Body of pancreas (tissue), 4 donors: Measurements from ENCODE around the gene GTF3C5.

Source experiments
- POLR2A ChIP-seq, 3 donors: fragments of 450-650 bp; IDR thresholded peaks; one replicate each; pipeline ENCODE4 v1.6.1; 2016; ENCODE audit warnings: antibody characterized with exemption in 3 of 3, mild to moderate bottlenecking in 2 of 3
- TF ChIP-seq, protein P1 (sequence below), 7 experiments: fragments of 450-650 bp in 4 of 7; fragments of 200-600 bp in 3 of 7; sonication (generic) in 3 of 7; IDR thresholded peaks; one replicate each; pipeline ENCODE4 v1.5.1; 2016 to 2019; ENCODE audit warnings: antibody characterized with exemption in 7 of 7

DNA sequence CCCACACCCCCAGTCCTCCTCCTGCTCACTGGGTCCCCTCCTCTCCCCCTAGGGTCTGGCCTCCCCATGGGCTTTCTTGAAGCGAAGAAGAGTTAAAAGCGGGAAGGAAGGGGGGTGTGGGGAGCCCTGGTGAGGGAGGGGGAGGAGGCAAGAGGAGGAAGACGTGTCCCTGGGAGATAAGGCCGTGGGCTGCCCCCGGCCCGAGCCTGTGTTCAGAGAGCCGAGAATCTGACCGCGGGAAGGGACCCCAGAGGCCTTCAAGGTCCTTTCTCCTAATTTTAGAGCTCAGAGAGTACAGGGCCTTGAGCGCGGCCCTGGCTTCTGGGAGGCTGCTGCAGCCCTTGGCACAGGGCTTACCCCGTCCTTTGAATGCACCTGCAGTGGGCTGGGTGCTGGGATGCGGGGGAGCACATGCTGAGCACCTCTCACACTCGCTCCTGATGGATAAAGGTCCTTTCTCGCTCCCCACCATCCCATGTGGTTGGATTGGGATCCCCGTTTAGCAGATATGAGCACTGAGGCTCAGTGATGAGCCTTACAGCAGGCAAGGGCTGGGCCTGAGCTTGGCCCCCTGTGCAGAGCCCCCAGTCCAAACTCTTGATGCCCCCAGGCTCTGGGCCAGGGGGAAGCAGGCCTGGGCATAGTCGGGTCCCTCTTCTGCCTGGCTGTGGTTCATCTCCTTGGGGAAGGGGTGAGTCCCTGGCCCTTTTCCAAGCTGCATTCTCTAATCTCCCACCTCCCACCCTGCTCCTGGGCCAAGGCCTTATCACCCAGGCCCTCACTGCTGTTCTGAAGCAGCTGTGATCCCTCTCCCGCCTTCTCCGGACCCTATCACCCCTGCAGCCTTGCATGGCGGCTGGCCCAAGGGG is 46.4 kb upstream of the GTF3C5 start:
- TF ChIP-seq, protein P1, sequence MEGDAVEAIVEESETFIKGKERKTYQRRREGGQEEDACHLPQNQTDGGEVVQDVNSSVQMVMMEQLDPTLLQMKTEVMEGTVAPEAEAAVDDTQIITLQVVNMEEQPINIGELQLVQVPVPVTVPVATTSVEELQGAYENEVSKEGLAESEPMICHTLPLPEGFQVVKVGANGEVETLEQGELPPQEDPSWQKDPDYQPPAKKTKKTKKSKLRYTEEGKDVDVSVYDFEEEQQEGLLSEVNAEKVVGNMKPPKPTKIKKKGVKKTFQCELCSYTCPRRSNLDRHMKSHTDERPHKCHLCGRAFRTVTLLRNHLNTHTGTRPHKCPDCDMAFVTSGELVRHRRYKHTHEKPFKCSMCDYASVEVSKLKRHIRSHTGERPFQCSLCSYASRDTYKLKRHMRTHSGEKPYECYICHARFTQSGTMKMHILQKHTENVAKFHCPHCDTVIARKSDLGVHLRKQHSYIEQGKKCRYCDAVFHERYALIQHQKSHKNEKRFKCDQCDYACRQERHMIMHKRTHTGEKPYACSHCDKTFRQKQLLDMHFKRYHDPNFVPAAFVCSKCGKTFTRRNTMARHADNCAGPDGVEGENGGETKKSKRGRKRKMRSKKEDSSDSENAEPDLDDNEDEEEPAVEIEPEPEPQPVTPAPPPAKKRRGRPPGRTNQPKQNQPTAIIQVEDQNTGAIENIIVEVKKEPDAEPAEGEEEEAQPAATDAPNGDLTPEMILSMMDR (IDR thresholded peaks at IDR 0.05) = no peak
- TF ChIP-seq POLR2A (IDR thresholded peaks at IDR 0.05) = no peak
